HG02973 (cell line): ENCODE data around the gene SLC5A9.
"Not testable (repeated sequence)": the region's sequence is repeated elsewhere in the genome, so short reads cannot be mapped to it uniquely, and the experiment has no call there.

Source experiments
- ATAC-seq: cut with Tn5 transposase; IDR thresholded peaks from one replicate; pipeline ENCODE4 v1.9.1; 2021; ENCODE audit warnings: moderate library complexity; ENCODE audit not compliant: unreplicated experiment

The SLC5A9 gene

GRCh38 chr1:48213462-48213861, 9.1 kb upstream of the SLC5A9 start:
- ATAC-seq, result not testable (repeated sequence)

DNA sequence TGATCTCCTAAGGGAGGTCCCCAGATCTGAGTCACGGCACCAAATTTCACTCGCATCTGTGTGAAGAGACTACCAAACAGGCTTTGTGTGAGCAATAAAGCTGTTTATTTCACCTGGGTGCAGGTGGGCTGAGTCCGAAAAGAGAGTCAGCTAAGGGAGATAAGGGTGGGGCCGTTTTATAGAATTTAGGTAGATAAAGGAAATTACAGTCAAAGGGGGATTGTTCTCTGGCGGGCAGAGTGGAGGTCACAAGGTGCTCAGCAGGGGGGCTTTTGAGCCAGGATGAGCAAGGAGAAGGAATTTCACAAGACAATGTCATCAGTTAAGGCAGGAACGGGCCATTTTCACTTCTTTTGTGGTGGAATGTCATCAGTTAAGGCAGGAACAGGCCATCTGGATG, 8.2 kb upstream of the SLC5A9 start:
- not testable (repeated sequence) for ATAC-seq

GRCh38 chr1:48214820-48215219, 7.7 kb upstream of the SLC5A9 start:
- no peak for ATAC-seq

GRCh38 chr1:48215222-48215621, 7.3 kb upstream of the SLC5A9 start:
- ATAC-seq, result no peak

DNA sequence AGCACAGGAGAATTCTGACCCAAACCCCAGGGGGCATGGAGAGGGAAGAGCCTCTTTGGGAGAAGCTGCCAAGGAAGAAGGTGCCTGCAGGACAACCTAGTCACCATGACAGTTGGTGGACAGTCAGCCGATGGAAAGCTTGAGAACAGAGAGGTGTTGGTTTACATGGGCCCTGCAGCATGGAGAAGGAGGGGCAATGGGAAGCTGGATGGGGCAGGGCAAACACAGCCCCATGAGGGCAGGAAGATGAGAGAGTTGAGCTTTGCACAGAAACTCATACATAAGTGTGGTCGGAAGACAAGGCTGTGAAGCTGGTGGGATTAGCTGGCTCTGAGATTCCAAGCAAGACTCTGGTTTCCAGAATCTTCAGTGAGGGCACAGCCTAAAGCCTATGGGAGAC, 6.6 kb upstream of the SLC5A9 start:
- ATAC-seq, result no peak

DNA sequence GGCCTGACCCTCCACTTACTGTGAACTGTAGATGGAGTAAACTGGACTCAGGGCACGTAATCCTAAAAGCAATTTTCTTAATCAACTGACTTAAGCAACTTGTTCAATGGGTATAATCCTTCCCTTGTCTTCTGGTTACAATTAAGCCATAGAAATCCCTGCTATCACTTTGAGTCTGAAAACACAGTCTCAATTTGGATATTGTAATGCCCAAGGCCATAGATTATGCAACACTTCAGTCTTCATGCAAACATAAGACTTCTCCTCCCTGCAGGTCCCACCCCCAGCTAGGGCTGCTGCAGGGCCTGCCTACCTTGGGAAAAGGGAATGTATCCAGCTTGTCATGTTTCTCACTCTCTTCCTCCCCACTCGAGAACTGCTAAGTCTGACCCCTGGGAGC, 6.2 kb upstream of the SLC5A9 start:
- no peak for ATAC-seq

- ATAC-seq, result no peak
Observed at GRCh38 chr1:48216941-48217340, 5.6 kb upstream of the SLC5A9 start.

DNA sequence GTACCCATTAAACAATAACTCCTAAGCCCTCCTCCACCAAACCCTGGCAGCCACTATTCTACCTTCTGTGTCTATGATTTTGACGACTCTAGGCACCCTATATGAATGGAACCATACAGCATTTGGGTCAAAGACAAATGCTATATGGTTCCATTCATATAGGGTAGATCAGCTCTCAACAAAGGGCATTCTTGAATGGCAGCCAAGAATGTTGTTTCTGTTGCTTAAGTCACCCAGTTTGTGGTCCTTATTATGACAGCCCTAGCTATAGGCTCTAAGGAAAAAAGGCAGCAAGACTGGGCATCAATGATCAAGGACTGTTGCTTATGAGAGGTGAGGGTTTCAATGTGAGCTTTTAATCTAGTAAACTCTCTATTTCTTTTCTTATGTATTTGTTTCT, 4.7 kb upstream of the SLC5A9 start:
- no peak for ATAC-seq

- no peak for ATAC-seq
Observed at GRCh38 chr1:48219803-48220202, 2.7 kb upstream of the SLC5A9 start.

GRCh38 chr1:48221122-48221521, 1.4 kb upstream of the SLC5A9 start:
- no peak for ATAC-seq

DNA sequence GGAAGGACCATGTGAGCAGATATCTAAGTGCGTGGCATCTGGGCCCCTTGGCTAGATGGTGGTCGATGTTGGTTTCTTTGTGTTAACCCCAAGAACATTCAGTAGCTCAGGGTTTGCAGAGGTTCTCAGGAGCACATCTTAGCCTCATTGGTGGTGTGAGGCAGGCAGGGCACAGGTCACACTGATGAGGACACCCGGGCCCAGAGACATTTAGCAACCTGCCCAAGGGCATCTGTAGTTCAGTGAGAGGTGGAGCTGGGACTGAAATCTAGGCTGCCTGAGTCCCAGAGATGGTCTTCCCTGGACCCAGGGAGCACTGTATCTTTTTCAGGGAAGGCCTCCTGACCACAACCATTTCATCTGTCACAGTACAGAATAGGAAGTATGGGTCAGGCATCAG, 859 bp upstream of the SLC5A9 start:
- ATAC-seq, result no peak

DNA sequence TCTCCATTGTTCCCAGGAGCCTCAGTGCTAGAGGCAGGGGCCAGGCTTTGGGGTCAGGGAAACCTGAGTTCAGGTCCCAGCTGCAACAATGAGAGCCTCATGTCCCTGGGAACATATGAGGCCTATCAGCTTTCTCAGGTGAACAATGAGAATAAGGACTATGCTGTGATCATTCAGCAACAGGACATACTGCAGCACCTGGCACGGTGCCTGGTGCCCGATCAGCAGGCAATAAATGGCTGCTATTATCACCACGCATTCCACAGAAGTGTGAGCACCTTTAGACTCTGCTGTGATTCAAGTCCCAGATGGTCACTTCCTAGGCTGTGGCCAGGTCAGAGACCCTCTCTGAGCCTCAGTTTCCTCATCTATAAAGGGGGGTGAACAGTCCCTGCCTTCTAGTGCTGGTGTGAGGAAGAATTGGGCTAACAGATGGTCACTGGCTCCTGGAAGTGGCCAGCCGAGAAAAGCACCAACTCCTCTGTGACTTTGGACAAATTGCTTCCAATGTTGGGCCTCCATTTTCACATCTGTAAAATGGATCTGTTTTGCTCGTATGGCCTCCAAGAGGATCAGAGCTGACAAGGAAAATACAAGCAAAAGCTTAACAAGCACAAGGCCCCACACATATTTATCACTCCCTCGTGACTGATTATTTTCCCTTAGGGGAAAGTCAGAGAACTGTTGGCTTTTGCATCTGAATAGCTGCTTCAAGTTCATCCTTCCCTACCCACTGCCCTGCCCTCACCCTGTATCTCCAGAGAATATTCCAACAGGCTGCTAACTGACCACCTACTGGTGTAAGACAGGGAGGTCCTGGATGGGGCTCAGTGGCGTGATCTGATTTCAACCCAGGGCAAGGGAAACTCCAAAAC, 1.1 kb downstream of the SLC5A9 start:
- ATAC-seq, result no peak

DNA sequence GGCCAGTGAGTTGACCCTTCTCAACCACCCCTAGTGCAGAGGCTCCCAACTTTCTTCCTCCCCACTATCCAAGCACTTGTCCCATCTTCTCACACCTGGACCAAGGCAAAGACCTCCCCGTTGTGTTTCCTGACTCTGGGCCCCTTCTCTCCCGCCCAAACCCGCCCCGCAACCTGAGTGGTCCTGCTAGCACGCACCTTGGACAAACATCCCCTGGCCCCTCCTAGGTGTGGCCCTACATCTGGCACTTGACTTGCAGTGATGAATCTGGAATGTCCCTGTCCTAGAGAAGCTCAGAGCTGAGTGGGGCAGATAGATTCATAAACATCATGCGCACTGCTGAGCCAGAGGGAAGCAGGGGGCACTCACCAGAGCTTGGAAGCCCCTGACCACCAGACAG, 2.3 kb downstream of the SLC5A9 start:
- no peak for ATAC-seq

DNA sequence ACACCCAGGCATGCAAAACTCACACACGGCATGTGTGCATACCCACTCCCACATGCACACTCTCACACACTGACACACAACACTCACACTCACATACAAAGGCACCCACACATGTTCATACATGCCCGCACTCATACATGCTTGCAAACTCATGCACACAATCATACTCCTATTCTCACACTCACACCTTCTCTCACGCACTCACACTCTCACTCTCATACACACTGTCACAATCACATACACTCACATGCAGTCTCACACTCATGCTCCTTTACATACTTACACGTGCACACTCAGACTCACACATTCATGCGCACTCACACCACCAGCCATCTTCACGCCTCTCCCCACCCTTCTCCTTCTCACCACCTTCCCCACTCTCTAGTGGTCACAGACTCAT, 3.1 kb downstream of the SLC5A9 start:
- ATAC-seq, result no peak

DNA sequence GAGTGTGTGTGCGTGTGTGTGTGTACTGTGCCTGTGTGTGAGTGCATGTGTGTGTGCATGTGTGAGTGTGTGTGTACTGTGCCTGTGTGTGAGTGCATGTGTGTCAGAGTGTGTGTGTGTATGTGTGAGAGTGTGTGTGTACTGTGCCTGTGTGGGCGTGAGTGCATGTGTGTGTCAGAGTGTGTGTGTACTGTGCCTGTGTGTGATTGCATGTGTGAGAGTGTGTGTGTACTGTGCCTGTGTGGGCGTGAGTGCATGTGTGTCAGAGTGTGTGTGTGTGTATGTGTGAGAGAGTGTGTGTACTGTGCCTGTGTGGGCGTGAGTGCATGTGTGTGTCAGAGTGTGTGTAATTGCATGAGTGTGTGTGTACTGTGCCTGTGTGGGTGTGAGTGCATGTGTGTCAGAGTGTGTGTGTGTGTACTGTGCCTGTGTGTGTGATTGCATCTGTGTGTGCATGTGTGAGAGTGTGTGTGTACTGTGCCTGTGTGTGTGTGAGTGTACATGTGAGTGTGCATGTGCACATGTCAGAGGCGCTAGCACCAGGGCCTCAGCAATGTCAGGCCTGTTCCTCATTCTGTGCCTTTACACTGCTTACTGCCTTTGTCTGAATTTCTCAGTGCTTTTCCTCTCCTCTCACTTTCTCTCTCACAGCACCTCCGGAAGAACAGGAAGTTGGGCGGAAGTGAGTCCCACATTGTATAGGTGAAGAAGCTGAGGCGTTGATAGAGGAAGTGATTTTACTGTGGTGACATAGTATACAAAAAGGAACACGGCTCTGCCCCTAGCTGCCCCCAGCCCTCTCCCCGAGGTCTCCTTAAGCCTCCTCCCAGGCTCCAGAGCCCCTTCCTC, 4.9 kb downstream of the SLC5A9 start:
- no peak for ATAC-seq

- no peak for ATAC-seq
Observed at GRCh38 chr1:48228156-48228555, 5.6 kb downstream of the SLC5A9 start.

DNA sequence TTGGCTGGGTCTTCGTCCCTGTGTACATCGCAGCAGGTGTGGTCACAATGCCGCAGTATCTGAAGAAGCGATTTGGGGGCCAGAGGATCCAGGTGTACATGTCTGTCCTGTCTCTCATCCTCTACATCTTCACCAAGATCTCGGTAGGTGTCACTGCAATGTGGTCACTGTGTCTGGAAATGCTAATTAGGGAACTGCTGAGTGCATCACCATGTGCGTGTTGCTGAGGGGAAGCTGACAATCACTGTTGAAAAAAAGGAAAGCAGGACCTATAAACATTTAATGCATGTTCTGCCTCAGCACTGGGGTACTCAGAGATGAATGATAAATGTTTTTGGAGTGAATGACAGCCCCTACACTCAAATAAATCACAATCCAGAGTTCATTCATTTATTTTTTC, 6.8 kb downstream of the SLC5A9 start:
- no peak for ATAC-seq

- ATAC-seq, result no peak
Observed at GRCh38 chr1:48230236-48230635, 7.7 kb downstream of the SLC5A9 start.

- no peak for ATAC-seq
Observed at GRCh38 chr1:48232722-48233121, 10.2 kb downstream of the SLC5A9 start.

GRCh38 chr1:48233666-48234485, 11.4 kb downstream of the SLC5A9 start:
- ATAC-seq, result no peak

GRCh38 chr1:48235652-48236051, 13.1 kb downstream of the SLC5A9 start:
- ATAC-seq, result no peak
